T-helper 1 cell (primary cell): Measurements from ENCODE around the gene MAP1LC3B.
A peak's percentile ranks its signal among the peaks of the same experiment; 100 is the strongest.

ENCODE experiments used
- DNase-seq, 5 donors: peaks; one replicate each; pipeline ENCODE4 v3.0.0-alpha.2; 2012 to 2020

MAP1LC3B gene

DNA sequence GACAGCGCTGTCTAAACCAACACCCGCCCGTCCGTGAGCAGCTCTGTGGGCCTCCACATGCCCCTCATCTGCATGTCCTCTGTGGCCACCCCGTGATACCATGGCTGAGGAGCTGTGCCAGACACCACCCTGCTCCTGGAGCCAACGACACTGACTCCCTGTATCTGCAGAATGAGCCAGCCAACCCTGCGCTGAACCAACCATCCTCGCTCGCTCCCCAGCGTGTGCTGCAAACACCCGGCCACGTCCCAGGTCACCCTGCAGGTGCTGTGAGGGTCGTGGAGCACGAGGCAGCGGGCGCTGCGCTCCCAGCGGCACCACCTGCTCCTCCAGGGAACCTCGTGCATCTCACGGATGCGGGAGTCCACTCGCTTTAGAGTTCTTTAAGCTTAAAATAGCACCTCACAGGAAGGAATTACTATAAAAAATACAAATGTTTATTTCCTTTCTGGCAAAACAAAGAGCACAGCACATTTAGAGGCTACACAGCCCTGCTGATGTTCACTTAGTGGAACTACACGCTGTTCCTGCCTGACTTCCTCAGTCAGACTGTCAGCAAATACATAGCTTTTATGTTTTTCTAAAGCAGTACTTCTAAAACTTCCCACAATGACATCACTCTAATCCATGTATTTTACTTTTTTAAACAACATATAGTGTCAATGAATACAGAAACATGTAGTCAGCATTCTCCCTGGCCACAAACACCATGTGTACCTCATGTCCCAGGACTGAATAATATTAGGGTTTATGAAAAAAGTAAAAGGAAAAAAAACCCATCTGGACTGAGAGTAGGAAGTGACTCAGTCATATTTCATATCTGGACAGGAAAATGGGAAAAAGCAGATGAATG is 43.5 kb downstream of the MAP1LC3B start:
- no peak for DNase-seq

DNA sequence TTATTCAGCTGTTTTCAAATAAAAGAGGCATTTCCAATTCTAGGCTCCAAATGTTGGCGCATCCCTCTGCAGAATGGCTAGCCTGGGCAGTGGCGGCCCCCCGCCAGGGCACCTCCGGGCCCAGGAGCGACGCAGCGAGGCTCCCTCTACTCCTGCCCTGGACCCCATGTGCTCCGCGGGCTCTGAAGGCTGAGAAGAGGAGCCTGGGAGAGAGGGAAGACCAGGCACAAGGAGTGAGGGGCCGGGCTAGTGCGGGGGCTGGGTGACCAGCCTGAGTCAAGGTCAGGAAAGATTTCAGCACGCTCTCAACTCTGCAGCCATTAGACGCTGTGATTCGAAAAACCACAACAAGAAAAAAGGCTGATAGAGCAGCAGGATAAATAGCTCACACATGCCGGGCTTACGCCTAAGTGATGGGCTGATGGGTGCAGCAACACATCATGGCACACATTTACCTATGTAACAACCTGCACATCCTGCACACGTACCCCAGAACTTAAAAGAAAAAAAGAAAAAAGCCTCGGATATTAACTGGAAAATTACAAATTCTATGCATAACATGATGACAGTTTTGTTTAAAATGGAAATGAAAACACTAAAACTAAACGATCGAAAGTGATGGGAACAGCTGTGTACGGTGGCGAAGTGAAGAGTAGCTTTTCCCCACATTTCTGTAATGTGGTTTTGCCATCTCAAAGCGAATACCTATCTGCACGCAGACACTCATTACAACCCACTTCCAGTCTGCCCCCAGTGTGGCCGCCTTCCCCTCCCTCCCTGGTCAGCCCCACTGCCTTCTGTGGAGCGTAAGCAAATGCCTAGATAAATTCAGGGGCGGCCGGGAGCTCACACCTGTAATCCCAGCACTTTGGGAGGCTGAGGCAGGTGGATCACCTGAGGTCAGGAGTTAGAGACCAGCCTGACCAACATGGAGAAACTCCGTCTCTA is 44.4 kb downstream of the MAP1LC3B start:
- peak in 1 of 5 donors; percentile 34 for DNase-seq

- no peak for DNase-seq
Observed at GRCh38 chr16:87437327-87437726, 45.2 kb downstream of the MAP1LC3B start.

DNA sequence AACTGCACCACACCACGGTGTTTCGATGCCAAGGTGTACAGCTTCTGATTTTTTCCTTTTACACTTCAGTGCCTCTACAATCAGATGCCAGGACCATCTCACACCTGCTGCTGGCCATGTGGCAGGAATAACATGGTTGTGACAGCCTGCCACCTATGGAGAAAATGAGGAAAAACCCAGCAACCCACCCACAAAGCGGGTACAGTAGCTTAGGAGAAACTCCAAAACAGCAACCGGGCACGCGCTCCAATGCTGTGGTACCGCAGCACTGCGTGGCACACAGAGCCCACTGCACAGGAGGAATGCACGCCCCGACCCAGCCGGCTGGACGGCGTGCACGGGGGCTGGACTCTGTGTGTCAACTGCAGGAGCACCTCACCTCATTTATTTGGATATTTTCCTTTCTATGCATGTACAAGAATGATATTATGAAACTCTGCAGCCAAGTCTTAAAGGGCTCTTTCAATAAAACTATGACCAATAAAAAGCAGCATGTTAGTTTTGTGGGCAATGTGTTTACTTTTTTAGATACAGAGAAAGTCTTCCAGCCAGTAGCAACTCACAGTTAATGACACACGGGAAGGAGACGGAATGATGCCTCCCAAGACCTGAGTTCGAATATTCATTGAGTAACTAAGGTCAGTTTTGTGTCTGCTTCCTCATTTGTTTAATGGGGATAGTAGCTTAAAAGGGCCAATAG is 45.9 kb downstream of the MAP1LC3B start:
- DNase-seq = no peak

- no peak for DNase-seq
Observed at GRCh38 chr16:87438611-87438985, 46.5 kb downstream of the MAP1LC3B start.

DNA sequence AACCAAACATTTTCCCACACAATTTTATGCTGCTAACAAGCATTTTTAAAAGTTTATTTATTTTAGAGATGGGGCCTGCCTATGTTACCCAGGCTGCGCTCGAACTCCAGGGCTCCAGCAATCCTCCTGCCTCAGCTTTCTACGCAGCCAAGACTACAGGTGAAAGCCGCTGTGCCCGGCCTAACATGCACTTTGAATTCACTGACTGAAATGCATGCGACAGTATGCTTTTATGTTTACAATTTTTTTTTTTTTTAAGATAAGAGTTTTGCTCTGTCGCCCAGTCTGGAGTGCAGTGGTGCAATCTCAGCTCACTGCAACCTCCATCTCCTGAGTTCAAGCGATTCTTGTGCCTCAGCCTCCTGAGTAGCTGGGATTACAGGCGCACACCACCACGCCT is 47.8 kb downstream of the MAP1LC3B start:
- no peak for DNase-seq

DNA sequence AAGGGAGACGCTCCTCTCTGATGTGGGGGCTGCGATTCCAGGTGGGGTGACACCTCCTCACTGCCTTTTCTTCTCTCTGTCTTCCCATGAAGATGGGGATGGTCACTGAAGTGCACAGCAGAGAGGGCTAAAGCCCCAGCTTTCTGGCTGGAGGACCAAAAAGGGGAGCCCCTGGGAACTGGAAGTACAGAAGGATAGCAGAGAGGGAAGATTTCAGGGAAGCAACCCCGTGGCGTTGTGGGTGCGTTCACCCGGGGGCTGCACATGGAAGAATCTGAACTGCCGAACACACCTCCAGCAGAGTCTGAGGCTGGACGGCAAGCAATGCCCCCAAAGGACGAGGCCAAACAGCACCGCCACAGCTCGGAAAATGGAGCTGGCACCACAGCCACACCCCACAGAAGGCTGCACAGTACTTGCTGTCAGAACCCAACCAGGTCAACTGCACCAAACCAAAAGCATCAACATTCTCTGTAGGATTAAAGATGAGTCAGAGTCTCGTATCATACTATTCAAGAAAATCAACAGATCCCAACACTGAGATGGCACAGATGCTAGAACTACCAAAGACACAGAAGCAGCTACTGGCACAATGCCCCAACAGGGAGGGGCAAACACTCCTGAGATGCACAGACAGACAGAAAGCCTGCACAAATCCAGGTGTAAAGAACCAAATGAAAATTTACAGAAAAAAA is 49.9 kb downstream of the MAP1LC3B start:
- DNase-seq = no peak

DNA sequence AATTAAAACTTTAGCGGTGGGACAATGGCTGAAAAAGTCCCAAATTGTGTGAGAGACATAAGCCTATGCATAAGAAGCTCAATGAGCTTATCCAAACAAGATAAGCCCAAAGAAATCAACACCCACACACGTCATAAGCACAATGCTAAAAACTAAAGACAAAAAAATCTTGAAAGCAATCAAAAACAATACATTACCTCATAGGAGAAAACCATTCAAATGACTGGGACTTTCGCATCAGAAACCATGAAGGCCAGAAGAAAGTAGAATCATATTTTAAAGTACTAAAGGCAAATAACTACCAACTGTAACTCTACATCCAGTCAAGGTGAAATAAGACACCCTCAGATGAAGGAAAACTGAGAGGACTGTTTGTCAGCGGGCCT is 50.4 kb downstream of the MAP1LC3B start:
- DNase-seq = no peak

GRCh38 chr16:87443016-87443415 is 50.9 kb downstream of the MAP1LC3B start:
- no peak for DNase-seq

- DNase-seq = no peak
Observed at GRCh38 chr16:87443964-87444363, 51.8 kb downstream of the MAP1LC3B start.

GRCh38 chr16:87445486-87445885 is 53.4 kb downstream of the MAP1LC3B start:
- DNase-seq = no peak

- DNase-seq = no peak
Observed at GRCh38 chr16:87446479-87446878, 54.3 kb downstream of the MAP1LC3B start.

DNA sequence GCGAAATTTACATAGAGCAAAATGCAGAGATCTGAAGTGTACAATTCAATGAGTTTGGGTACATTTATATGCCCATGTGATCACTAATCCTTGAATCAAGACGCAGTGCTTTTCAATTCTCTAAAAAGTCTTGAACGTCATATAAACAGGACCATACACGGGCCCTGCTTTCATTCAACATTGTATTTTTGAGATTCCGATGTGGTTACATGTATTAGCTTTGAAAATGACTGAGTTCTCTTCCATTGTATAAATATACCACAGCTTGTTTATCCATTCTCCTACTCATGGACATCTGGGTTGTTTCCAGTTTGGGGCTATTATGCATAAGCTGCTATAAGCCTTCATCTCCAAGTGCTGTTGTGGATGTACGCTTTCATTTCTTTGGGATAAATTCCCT is 55.2 kb downstream of the MAP1LC3B start:
- no peak for DNase-seq

DNA sequence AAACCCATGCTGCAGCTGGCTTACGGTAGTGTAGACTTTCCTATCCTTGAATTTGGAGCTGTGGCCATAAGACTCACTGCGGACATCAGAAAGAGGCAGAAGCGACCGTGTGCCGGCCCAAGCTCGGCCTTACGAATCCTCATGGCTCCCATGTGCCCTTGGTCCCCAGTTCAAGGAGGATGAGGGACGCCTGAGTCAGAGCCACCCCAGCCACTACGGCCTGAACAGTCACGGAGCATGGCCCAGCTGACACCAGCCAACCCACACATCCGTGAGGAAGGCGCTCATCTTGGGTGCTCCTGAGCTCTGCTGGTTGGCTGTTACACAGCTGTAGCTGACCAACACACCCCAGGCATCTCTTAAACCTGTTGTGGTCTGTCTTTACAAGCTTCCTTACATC is 56.7 kb downstream of the MAP1LC3B start:
- no peak for DNase-seq

GRCh38 chr16:87451563-87452210 is 59.6 kb downstream of the MAP1LC3B start:
- no peak for DNase-seq

GRCh38 chr16:87453326-87453725 is 61.2 kb downstream of the MAP1LC3B start:
- no peak for DNase-seq
